ENCODE results near the gene HNRNPA1L2.
"Not testable (repeated sequence)": the region's sequence is repeated elsewhere in the genome, so short reads cannot be mapped to it uniquely, and the experiment has no call there.

HNRNPA1L2 gene

GRCh38 chr13:52673465-52673864, 31.2 kb downstream of the HNRNPA1L2 start:
- no peaks in the 10 kb centered on the region for H3K36me3 Mint-ChIP-seq
- H3K4me3 Mint-ChIP-seq = no peak overlapping the region
- H3K4me1 Mint-ChIP-seq (ENCODE audit: low read depth) = peaks cover 13% of the 10 kb centered on the region
- no peak overlapping the region for H3K27ac Mint-ChIP-seq
- H3K9me3 Mint-ChIP-seq (ENCODE audit: low read depth) = no peaks in the 10 kb centered on the region
- H3K27me3 Mint-ChIP-seq = no peaks in the 10 kb centered on the region

- H3K27ac Mint-ChIP-seq = no peak overlapping the region
- H3K9me3 Mint-ChIP-seq (ENCODE audit: low read depth) = no peaks in the 10 kb centered on the region
- no peak overlapping the region for H3K4me3 Mint-ChIP-seq
- peaks cover 9% of the 10 kb centered on the region for H3K4me1 Mint-ChIP-seq (ENCODE audit: low read depth)
- H3K27me3 Mint-ChIP-seq = no peaks in the 10 kb centered on the region
- H3K36me3 Mint-ChIP-seq = peaks cover 8% of the 10 kb centered on the region
These were observed 35.6 kb downstream of the HNRNPA1L2 start for GRCh38 chr13:52677823-52678222.

GRCh38 chr13:52685806-52686205, 43.6 kb downstream of the HNRNPA1L2 start:
- H3K9me3 Mint-ChIP-seq (ENCODE audit: low read depth); H3K4me3 Mint-ChIP-seq; H3K27ac Mint-ChIP-seq; H3K27me3 Mint-ChIP-seq; H3K4me1 Mint-ChIP-seq (ENCODE audit: low read depth): not testable (repeated sequence)
- peaks cover 22% of the 10 kb centered on the region for H3K36me3 Mint-ChIP-seq

GRCh38 chr13:52686376-52686775, 44.1 kb downstream of the HNRNPA1L2 start:
- H3K4me3 Mint-ChIP-seq = no peak overlapping the region
- H3K4me1 Mint-ChIP-seq (ENCODE audit: low read depth) = peaks cover 4% of the 10 kb centered on the region
- H3K27ac Mint-ChIP-seq = no peak overlapping the region
- peaks cover 24% of the 10 kb centered on the region for H3K36me3 Mint-ChIP-seq
- H3K27me3 Mint-ChIP-seq = no peaks in the 10 kb centered on the region
- H3K9me3 Mint-ChIP-seq (ENCODE audit: low read depth) = no peaks in the 10 kb centered on the region
